Stomach (tissue), 9 donors: Measurements from ENCODE around the gene IKZF4. TPM values are rescaled to one million over a fixed set of nuclear protein-coding genes. Genes with fewer than 3 reads are reported as not detected.
"Not testable (repeated sequence)": the region's sequence is repeated elsewhere in the genome, so short reads cannot be mapped to it uniquely, and the experiment has no call there.

Experiments
- DNase-seq, 2 donors: peaks; one replicate each; pipeline versions ENCODE4 v3.0.0 to v3.0.0-alpha.2; 2013 to 2019
- H3K27ac ChIP-seq, 5 donors: fragments of 200-600 bp in 4 of 5; sonication (generic) in 4 of 5; one replicate each; pipeline ENCODE4 v1.5.1; 2013 to 2019; ENCODE audit warnings: mild to moderate bottlenecking in 1 of 5, moderate library complexity in 1 of 5
- H3K27me3 ChIP-seq, 3 donors: fragments of 200-600 bp; sonication (generic); one replicate each; pipeline ENCODE4 v1.5.1; 2017 to 2019; ENCODE audit warnings: mixed run types in 1 of 3
- H3K36me3 ChIP-seq, 4 donors: fragments of 200-600 bp; sonication (generic); 1 replicate in 3 of 4; 2 replicates in 1 of 4; pipeline ENCODE4 v1.5.1; 2016 to 2019
- H3K4me1 ChIP-seq, 4 donors: fragments of 200-600 bp; sonication (generic); one replicate each; pipeline ENCODE4 v1.5.1; 2016 to 2019
- H3K4me3 ChIP-seq, 4 donors: fragments of 200-600 bp; sonication (generic) in 3 of 4; one replicate each; pipeline ENCODE4 v1.5.1; 2016 to 2019; ENCODE audit warnings: mild to moderate bottlenecking in 1 of 4
- H3K9me3 ChIP-seq, 4 donors: fragments of 200-600 bp; sonication (generic); one replicate each; pipeline ENCODE4 v1.5.1; 2016 to 2019
- EP300 ChIP-seq: sonication (generic); formaldehyde crosslinking; IDR thresholded peaks from one replicate; pipeline ENCODE4 v1.6.1; 2017; ENCODE audit warnings: antibody characterized with exemption
- POLR2A ChIP-seq, 4 donors: fragments of 450-650 bp; IDR thresholded peaks; one replicate each; pipeline ENCODE4 v1.6.1; 2016; ENCODE audit warnings: antibody characterized with exemption in 4 of 4, control low read depth in 2 of 4, mild to moderate bottlenecking in 1 of 4, moderate library complexity in 1 of 4
- POLR2AphosphoS5 ChIP-seq, 3 donors: sonication (generic); formaldehyde crosslinking; IDR thresholded peaks; one replicate each; pipeline ENCODE4 v1.6.1; 2016; ENCODE audit warnings: antibody characterized with exemption in 3 of 3
- WGBS, 5 donors: extraction: QIAGEN DNeasy Blood & Tissue Kit in 3 of 5; methylation state at CpG; one replicate each; pipeline versions ENCODE4 v1.1.5 to v1.1.7; 2013 to 2018; 5-methylcytosine and 5-hydroxymethylcytosine counted together
- intact Hi-C: fragments of 100-400 bp; cut with DNase I; formaldehyde crosslinking; loops from one replicate; pipeline ENCODE4 v1.15.1; 2023; ENCODE audit warnings: low total_unique reads
- polyA plus RNA-seq, 3 donors: library from polyadenylated mRNA; stranded (reverse); fragments of 200-250 nt; gene quantifications; one replicate each; pipeline ENCODE4 v1.2.3, GENCODE V29; 2013
- total RNA-seq, 5 donors: library from RNA; depleted of rRNA; stranded (reverse); fragments of >200 nt; gene quantifications; one replicate each; pipeline versions ENCODE4 v1.1.0 to v1.2.3, GENCODE V29; 2014 to 2016
- TF ChIP-seq, protein P1 (sequence below), 7 experiments: fragments of 450-650 bp in 4 of 7; fragments of 200-600 bp in 3 of 7; sonication (generic) in 3 of 7; IDR thresholded peaks; one replicate each; pipeline ENCODE4 v1.5.1; 2016 to 2019; ENCODE audit warnings: antibody characterized with exemption in 7 of 7, control low read depth in 2 of 7, mild to moderate bottlenecking in 1 of 7
- donor health status: healthy with polysubstance abuse.
- donor health status: Bipolar disorder and iron deficiency.
- donor health status: healthy.

Gene IKZF4
- total and polyA plus RNA-seq, 8 donors = 1.5 to 15.6 (median 2.9) TPM

DNA sequence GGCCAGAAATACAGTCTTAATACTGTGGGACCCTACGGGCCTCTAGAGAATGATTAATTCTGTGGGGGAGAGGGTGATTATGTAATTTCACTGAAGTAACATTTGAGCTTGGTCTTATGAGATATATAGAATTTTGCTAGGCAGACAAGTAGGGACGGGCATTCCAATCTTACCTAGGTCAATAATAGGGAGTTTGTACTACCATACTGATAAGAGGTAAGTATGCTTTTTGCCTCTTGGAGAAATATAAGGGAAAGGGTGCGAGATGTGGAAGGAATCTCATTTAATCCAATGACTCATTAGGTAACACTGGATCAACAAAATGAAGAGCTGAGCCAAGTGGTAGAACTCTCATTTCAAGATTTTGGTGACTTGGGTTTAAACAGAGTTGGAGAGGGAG lies 41.8 kb upstream of the IKZF4 start:
- TF ChIP-seq POLR2A (IDR thresholded peaks at IDR 0.05) (no peak), POLR2AphosphoS5 (IDR thresholded peaks at IDR 0.05) (peak in 1 of 3 donors; percentile 6), EP300 (no peak)
- TF ChIP-seq, protein P1, sequence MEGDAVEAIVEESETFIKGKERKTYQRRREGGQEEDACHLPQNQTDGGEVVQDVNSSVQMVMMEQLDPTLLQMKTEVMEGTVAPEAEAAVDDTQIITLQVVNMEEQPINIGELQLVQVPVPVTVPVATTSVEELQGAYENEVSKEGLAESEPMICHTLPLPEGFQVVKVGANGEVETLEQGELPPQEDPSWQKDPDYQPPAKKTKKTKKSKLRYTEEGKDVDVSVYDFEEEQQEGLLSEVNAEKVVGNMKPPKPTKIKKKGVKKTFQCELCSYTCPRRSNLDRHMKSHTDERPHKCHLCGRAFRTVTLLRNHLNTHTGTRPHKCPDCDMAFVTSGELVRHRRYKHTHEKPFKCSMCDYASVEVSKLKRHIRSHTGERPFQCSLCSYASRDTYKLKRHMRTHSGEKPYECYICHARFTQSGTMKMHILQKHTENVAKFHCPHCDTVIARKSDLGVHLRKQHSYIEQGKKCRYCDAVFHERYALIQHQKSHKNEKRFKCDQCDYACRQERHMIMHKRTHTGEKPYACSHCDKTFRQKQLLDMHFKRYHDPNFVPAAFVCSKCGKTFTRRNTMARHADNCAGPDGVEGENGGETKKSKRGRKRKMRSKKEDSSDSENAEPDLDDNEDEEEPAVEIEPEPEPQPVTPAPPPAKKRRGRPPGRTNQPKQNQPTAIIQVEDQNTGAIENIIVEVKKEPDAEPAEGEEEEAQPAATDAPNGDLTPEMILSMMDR (IDR thresholded peaks at IDR 0.05) = no peak
- Histone ChIP-seq H3K4me1 (peaks cover 42 to 79% (median 46%) of the 10 kb centered on the region in 4 donors), H3K4me3 (no peak overlapping the region), H3K36me3 (peaks cover 10 to 42% (median 37%) of the 10 kb centered on the region in 4 donors), H3K27me3 (no peaks in the 10 kb centered on the region), H3K9me3 (no peaks in the 10 kb centered on the region), H3K27ac (peak overlapping the region in 2 of 5 donors; percentile 17 to 53)
- 31 to 74% (median 62%) methylated on average over 3 of the region's 3 CpGs for WGBS, 5 donors
- DNase-seq = no peak
- intact Hi-C loops = no loop called here

DNA sequence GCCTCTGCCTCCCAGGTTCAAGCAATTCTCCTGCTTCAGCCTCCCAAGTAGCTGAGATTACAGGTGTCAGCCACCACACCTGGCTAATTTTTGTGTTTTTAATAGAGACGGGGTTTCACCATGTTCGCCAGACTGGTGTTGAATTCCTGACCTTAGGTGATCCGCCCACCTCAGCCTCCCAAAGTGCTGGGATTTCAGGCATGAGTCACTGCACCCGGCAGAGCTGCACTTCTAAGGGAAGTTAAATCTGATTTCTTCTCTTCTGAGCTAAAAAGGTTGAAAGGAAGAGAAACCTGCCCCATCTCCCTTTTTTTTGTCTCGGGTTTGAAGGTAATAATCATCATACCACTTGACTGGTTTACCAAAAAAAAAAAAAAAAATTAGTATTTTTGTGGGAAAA lies 39.0 kb upstream of the IKZF4 start:
- intact Hi-C loops = loop anchor here (10.0 kb wide), 1 partner anchor 53 kb away; no protein-coding TSS in a partner anchor
- not testable (repeated sequence) for H3K4me3 ChIP-seq, H3K9me3 ChIP-seq, DNase-seq, H3K27me3 ChIP-seq, H3K27ac ChIP-seq
- Histone ChIP-seq H3K36me3 (peaks cover 21 to 69% (median 61%) of the 10 kb centered on the region in 4 donors), H3K4me1 (peaks cover 20 to 66% (median 23%) of the 10 kb centered on the region in 4 donors)
- 55 to 78% (median 59%) methylated on average over 5 of the region's 5 CpGs for WGBS, 5 donors

DNA sequence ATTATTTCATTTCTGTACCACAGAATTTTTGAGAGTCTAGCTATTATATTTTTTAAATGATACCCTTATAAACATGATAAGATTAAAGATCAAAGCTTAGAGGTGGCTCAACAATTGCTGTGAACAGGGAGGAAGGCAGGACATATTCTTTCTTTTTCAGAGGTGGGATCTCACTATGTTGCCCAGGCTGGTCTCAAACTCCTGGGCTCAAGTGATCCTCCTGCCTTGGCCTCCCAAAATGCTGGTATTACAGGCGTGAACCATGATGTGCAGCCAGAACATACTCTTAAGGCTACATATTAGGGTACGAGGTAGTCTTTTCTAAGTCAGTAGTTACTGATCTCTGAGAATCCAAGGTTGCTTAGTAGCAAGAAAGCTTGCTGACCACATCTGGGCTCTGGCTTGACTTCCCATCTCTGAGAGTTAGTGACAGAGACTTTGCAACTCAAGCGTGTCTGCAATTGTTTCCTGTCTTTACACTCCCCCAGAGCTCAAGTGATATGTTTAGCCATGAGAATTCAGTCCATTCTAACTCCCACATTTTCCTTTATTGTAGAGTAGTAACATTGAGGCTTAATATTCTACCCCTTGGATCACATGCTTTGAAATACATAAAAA lies 38.4 kb upstream of the IKZF4 start:
- H3K4me1 ChIP-seq = peaks cover 14 to 60% (median 17%) of the 10 kb centered on the region in 4 donors
- no peak overlapping the region for H3K27ac ChIP-seq
- TF ChIP-seq POLR2A (IDR thresholded peaks at IDR 0.05) (no peak), POLR2AphosphoS5 (IDR thresholded peaks at IDR 0.05) (no peak)
- TF ChIP-seq, protein P1 (IDR thresholded peaks at IDR 0.05) = no peak
- WGBS, 5 donors = 78 to 86% (median 80%) methylated on average over 3 of the region's 3 CpGs
- peaks cover 26 to 73% (median 64%) of the 10 kb centered on the region in 4 donors for H3K36me3 ChIP-seq
- H3K27me3 ChIP-seq = no peaks in the 10 kb centered on the region
- intact Hi-C loops = loop anchor here (10.0 kb wide), 1 partner anchor 52 kb away; no protein-coding TSS in a partner anchor
- no peak overlapping the region for H3K4me3 ChIP-seq
- H3K9me3 ChIP-seq = no peaks in the 10 kb centered on the region
- DNase-seq = no peak

DNA sequence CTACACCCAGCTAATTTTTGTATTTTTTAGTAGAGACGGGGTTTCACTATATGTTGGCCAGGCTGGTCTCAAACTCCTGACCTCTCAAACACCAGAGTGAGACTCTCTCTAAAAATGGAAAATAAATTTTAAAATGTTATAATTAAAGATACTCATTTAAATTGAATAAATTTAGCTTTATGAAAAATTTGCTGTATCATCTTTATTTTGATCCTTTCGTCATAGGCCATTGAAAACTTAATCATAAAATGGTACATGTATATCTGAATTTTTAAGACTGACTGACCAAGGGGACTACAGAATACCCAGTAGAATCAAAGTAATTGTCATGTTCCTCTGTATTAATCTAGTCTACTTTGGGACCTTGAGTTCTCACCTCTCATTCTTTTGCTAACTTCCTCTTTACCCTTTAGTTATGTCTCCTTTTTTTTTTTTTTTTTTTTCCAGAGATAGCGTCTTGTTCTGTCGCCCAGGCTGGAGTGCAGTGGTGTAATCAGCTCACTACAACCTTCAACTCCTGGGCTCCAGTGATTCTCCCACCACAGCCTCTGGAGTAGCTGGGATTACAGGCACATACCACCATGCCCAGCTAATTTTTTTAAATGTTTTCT lies 37.5 kb upstream of the IKZF4 start:
- no peak for DNase-seq
- Histone ChIP-seq H3K4me1 (peaks cover 5 to 51% (median 9%) of the 10 kb centered on the region in 4 donors), H3K27me3 (no peaks in the 10 kb centered on the region), H3K36me3 (peaks cover 33 to 77% (median 73%) of the 10 kb centered on the region in 4 donors), H3K27ac (no peak overlapping the region), H3K4me3 (no peak overlapping the region), H3K9me3 (no peaks in the 10 kb centered on the region)
- TF ChIP-seq POLR2A (IDR thresholded peaks at IDR 0.05) (no peak), EP300 (no peak), POLR2AphosphoS5 (IDR thresholded peaks at IDR 0.05) (no peak)
- TF ChIP-seq, protein P1 (IDR thresholded peaks at IDR 0.05) = no peak
- 58 to 70% (median 66%) methylated on average over 4 of the region's 4 CpGs for WGBS, 5 donors
- intact Hi-C loops = loop anchor here (10.0 kb wide), 1 partner anchor 51 kb away; no protein-coding TSS in a partner anchor
